ENCODE measurements around the gene CDC27. TPM values are rescaled to one million over a fixed set of nuclear protein-coding genes. Genes with fewer than 3 reads are reported as not detected.

The CDC27 gene
- total RNA-seq, 1 donor from 2014 or later, result 128 TPM

DNA sequence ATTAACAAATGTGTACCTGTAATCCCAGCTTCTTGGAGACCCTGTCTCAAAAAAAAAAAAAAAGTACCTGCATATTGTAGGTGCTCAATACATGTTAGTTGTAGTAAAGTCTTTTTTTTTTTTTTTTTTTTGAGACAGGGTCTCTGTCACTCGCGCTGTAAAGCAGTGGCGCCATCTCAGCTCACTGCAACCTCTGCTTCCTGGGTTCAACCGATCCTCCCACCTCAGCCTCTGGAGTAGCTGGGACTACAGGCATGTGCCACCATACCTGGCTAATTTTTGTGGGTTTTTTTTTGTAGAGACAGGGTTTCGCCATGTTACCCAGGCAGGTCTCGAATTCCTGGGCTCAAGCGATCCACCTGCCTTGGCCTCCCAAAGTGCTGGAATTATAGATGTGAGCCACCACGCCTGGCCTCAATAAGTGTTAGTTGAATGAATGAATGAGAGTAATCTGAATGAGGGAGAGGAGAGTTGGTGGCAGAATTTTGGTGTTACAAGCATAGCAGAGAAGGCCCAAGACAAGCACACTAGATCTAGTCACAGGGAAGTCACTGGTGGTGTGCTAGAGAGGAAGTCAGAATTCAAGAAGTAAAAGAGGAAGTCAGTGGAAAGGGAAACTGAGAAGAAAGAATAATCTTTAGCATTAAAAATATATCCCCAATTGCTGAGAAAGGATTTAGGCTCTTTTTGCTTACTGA, 10.7 kb upstream of the CDC27 start:
- no peaks in the 10 kb centered on the region for H3K36me3 Mint-ChIP-seq (ENCODE audit: low read depth)
- H3K4me1 Mint-ChIP-seq (ENCODE audit: low read depth), result peaks cover 16% of the 10 kb centered on the region
- no peak for DNase-seq (ENCODE audit: low spot score)
- TF ChIP-seq, protein P1, sequence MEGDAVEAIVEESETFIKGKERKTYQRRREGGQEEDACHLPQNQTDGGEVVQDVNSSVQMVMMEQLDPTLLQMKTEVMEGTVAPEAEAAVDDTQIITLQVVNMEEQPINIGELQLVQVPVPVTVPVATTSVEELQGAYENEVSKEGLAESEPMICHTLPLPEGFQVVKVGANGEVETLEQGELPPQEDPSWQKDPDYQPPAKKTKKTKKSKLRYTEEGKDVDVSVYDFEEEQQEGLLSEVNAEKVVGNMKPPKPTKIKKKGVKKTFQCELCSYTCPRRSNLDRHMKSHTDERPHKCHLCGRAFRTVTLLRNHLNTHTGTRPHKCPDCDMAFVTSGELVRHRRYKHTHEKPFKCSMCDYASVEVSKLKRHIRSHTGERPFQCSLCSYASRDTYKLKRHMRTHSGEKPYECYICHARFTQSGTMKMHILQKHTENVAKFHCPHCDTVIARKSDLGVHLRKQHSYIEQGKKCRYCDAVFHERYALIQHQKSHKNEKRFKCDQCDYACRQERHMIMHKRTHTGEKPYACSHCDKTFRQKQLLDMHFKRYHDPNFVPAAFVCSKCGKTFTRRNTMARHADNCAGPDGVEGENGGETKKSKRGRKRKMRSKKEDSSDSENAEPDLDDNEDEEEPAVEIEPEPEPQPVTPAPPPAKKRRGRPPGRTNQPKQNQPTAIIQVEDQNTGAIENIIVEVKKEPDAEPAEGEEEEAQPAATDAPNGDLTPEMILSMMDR (IDR thresholded peaks at IDR 0.05), result no peak
- H3K9me3 Mint-ChIP-seq (ENCODE audit: low read depth), result no peaks in the 10 kb centered on the region
- H3K4me3 Mint-ChIP-seq (ENCODE audit: unreplicated experiment), result no peak overlapping the region
- no peak overlapping the region for H3K27ac Mint-ChIP-seq (ENCODE audit: unreplicated experiment)
- H3K27me3 Mint-ChIP-seq (ENCODE audit: low read depth), result no peaks in the 10 kb centered on the region

DNA sequence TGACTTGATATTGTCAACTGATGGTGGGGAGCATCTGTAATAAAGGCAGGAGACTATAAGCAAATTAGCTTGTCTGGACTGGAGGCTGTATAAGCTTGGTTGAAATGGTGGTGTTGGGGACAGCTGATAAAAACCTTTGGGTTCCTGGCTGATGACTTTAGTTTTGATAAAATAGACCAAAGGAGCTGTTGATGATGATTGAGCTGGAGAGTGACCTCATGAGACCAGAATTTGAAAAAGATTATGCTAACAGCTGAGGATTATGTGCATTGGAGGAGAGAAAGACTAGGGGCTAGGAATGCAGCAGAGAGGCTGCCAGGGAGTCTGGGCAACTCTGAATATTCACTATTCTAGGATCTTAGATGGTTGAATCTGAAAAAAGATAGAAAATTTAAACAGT, 8.7 kb upstream of the CDC27 start:
- H3K36me3 Mint-ChIP-seq (ENCODE audit: low read depth), result no peaks in the 10 kb centered on the region
- H3K4me3 Mint-ChIP-seq (ENCODE audit: unreplicated experiment), result no peak overlapping the region
- no peaks in the 10 kb centered on the region for H3K27me3 Mint-ChIP-seq (ENCODE audit: low read depth)
- TF ChIP-seq, protein P1 (IDR thresholded peaks at IDR 0.05), result no peak
- H3K27ac Mint-ChIP-seq (ENCODE audit: unreplicated experiment), result no peak overlapping the region
- H3K4me1 Mint-ChIP-seq (ENCODE audit: low read depth), result peaks cover 4% of the 10 kb centered on the region
- H3K9me3 Mint-ChIP-seq (ENCODE audit: low read depth), result peaks cover 2% of the 10 kb centered on the region
- no peak for DNase-seq (ENCODE audit: low spot score)

DNA sequence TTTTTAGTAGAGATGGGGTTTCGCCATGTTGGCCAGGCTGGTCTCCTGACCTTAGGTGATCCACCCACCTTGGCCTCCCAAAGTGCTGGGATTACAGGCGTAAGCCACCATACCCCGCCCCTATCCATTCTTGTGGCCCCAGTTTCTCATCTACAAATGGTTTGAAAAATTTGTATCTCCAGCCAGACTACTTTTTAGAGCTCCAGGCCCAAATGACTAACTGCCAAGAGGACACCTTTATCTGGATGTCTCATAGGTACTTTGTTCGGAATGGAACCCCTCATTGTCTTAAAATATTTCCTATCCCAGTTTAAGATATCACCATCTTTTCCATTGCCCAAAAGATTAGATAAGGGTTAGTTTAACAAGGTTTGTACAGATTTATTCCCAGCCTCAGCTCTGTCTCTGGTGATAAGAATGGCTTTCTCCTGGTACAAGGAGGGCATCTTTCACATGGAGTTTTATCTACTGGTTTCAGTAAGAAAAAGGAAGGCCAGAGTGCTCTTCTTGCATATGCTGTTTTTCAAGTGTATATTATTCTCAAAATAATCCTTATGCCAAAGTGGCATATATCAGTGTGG, 4.9 kb upstream of the CDC27 start:
- TF ChIP-seq, protein P1 (IDR thresholded peaks at IDR 0.05), result no peak
- Mint-ChIP-seq H3K9me3 (ENCODE audit: low read depth) (peaks cover 2% of the 10 kb centered on the region), H3K36me3 (ENCODE audit: low read depth) (no peaks in the 10 kb centered on the region), H3K27me3 (ENCODE audit: low read depth) (no peaks in the 10 kb centered on the region), H3K4me3 (ENCODE audit: unreplicated experiment) (no peak overlapping the region), H3K4me1 (ENCODE audit: low read depth) (peaks cover 14% of the 10 kb centered on the region), H3K27ac (ENCODE audit: unreplicated experiment) (no peak overlapping the region)
- no peak for DNase-seq (ENCODE audit: low spot score)

DNA sequence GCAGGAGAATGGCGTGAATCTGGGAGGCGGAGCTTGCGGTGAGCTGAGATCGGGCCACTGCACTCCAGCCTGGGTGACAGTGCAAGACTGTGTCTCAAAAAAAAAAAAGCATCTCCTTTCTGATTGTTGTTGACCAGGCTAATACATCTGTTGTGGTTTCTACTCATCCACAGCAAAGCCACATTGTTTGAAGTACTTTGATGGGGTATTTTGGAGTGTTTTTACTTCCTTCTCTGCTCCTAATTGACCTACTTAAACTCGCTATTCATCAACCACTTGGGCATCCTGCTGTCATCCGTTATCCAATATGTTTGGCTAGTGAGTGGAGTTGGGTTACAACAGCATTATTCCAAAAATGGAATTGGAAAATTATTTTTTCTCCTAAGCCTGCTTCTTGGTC, 3.5 kb upstream of the CDC27 start:
- Mint-ChIP-seq H3K27me3 (ENCODE audit: low read depth) (no peaks in the 10 kb centered on the region), H3K27ac (ENCODE audit: unreplicated experiment) (no peak overlapping the region), H3K9me3 (ENCODE audit: low read depth) (peaks cover 2% of the 10 kb centered on the region), H3K4me1 (ENCODE audit: low read depth) (peaks cover 19% of the 10 kb centered on the region), H3K36me3 (ENCODE audit: low read depth) (no peaks in the 10 kb centered on the region), H3K4me3 (ENCODE audit: unreplicated experiment) (no peak overlapping the region)
- no peak for DNase-seq (ENCODE audit: low spot score)
- TF ChIP-seq, protein P1 (IDR thresholded peaks at IDR 0.05), result no peak

DNA sequence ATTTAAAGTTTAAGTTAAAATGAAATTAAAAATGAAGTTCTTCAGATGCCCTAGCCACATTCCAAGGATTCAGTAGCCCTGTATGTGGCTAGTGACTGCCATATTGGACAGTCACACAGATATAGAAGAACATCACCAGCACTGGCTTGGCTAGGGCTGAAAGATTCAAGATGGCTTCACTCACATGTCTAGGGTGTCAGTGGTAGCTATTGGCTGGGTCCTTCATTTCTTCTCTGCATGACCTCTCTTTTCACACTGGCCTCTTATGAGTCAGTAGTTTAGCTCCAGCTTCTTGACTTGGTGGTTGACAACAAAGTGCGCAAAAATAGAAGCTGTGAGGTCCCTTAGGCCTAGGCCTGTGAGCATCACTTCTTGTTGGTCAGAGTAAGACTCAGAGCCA, 1.7 kb upstream of the CDC27 start:
- no peak for DNase-seq (ENCODE audit: low spot score)
- Mint-ChIP-seq H3K9me3 (ENCODE audit: low read depth) (peaks cover 2% of the 10 kb centered on the region), H3K27me3 (ENCODE audit: low read depth) (no peaks in the 10 kb centered on the region), H3K27ac (ENCODE audit: unreplicated experiment) (no peak overlapping the region), H3K4me1 (ENCODE audit: low read depth) (peaks cover 34% of the 10 kb centered on the region), H3K36me3 (ENCODE audit: low read depth) (no peaks in the 10 kb centered on the region), H3K4me3 (ENCODE audit: unreplicated experiment) (no peak overlapping the region)
- TF ChIP-seq, protein P1 (IDR thresholded peaks at IDR 0.05), result no peak
